HG02678 (cell line): Measurements from ENCODE around the gene KRT1.

Experiments
- ATAC-seq: cut with Tn5 transposase; IDR thresholded peaks from one replicate; pipeline ENCODE4 v1.9.1; 2021; ENCODE audit warnings: mild to moderate bottlenecking, moderate library complexity; ENCODE audit not compliant: unreplicated experiment

The KRT1 gene

GRCh38 chr12:52641468-52641867, 38.7 kb downstream of the KRT1 start:
- no peak for ATAC-seq

GRCh38 chr12:52637299-52637698, 42.9 kb downstream of the KRT1 start:
- ATAC-seq: no peak

GRCh38 chr12:52636592-52637258, 43.5 kb downstream of the KRT1 start:
- ATAC-seq: no peak

GRCh38 chr12:52636189-52636588, 44.0 kb downstream of the KRT1 start:
- ATAC-seq: no peak

GRCh38 chr12:52634266-52635056, 45.7 kb downstream of the KRT1 start:
- ATAC-seq: no peak

- ATAC-seq: no peak
Measured at GRCh38 chr12:52633383-52633782, 46.8 kb downstream of the KRT1 start.

GRCh38 chr12:52632656-52633055, 47.6 kb downstream of the KRT1 start:
- no peak for ATAC-seq

- no peak for ATAC-seq
Measured at GRCh38 chr12:52631676-52632459, 48.3 kb downstream of the KRT1 start.

GRCh38 chr12:52631264-52631663, 48.9 kb downstream of the KRT1 start:
- ATAC-seq: no peak

- ATAC-seq: no peak
Measured at GRCh38 chr12:52630599-52631200, 49.5 kb downstream of the KRT1 start.

- no peak for ATAC-seq
Measured at GRCh38 chr12:52630008-52630500, 50.2 kb downstream of the KRT1 start.

GRCh38 chr12:52629281-52630007, 50.8 kb downstream of the KRT1 start:
- no peak for ATAC-seq

GRCh38 chr12:52628841-52629240, 51.4 kb downstream of the KRT1 start:
- ATAC-seq: no peak

GRCh38 chr12:52628111-52628507, 52.1 kb downstream of the KRT1 start:
- no peak for ATAC-seq

GRCh38 chr12:52627395-52628110, 52.7 kb downstream of the KRT1 start:
- no peak for ATAC-seq
